ENCODE results near the gene SQOR. TPM values are rescaled to one million over a fixed set of nuclear protein-coding genes. Genes with fewer than 3 reads are reported as not detected.
A peak's percentile ranks its signal among the peaks of the same experiment; 100 is the strongest.

SQOR gene
- polyA plus RNA-seq, 3 donors = 78.9 to 292 (median 232) TPM

GRCh38 chr15:45684533-45684932 lies 49.7 kb downstream of the SQOR start:
- Histone ChIP-seq H3K4me3 (replicated peaks in 1 of 3; ENCODE audit: low read depth in 2 of 3, low read length in 3 of 3) (no peak overlapping the region), H3K36me3 (replicated peaks in 1 of 2; ENCODE audit: control insufficient read depth in 1 of 2, insufficient read depth in 2 of 2, low read length in 2 of 2) (peaks cover 91 to 98% of the 10 kb centered on the region in 2 donors), H2AFZ (ENCODE audit: insufficient read depth, low read depth, low read length, poor library complexity, severe bottlenecking) (no peak overlapping the region), H3K27ac (ENCODE audit: low read depth in 1 of 2, low read length in 2 of 2) (no peak overlapping the region), H3K4me2 (replicated peaks; ENCODE audit: extremely low read depth, low read length, poor library complexity, severe bottlenecking) (no peak overlapping the region), H3K9ac (ENCODE audit: insufficient read depth, low read length, poor library complexity, severe bottlenecking) (no peak overlapping the region), H3K27me3 (ENCODE audit: control insufficient read depth in 2 of 2, insufficient read depth in 2 of 2, low read length in 2 of 2) (no peaks in the 10 kb centered on the region), H3K4me1 (ENCODE audit: control insufficient read depth in 1 of 2, insufficient read depth in 2 of 2, low read length in 2 of 2) (no peaks in the 10 kb centered on the region), H3K79me2 (ENCODE audit: insufficient read depth, low read length) (no peaks in the 10 kb centered on the region), H4K20me1 (ENCODE audit: insufficient read depth, low read length) (peaks cover 38% of the 10 kb centered on the region), H3K9me3 (replicated peaks in 1 of 2; ENCODE audit: control insufficient read depth in 1 of 2, insufficient read depth in 1 of 2, low read length in 2 of 2) (no peaks in the 10 kb centered on the region)
- Mint-ChIP-seq H3K27me3 (ENCODE audit: low read depth in 3 of 3) (no peaks in the 10 kb centered on the region), H3K9me3 (no peaks in the 10 kb centered on the region), H3K4me3 (no peak overlapping the region), H3K27ac (peak overlapping the region in 2 of 7 donors; percentile 1 to 46), H3K4me1 (no peaks in the 10 kb centered on the region), H3K36me3 (peaks cover 83 to 93% of the 10 kb centered on the region in 2 donors)
- no peak for TF ChIP-seq CTCF (IDR thresholded peaks at IDR 0.05)
- no peak for DNase-seq
- intact Hi-C loops (cut with micrococcal nuclease) = no loop called here
- WGBS (ENCODE audit: insufficient coverage) = no CpG with 5 or more reads among the region's 2 CpGs

- Histone ChIP-seq H3K4me1 (ENCODE audit: control insufficient read depth in 1 of 2, insufficient read depth in 2 of 2, low read length in 2 of 2) (no peaks in the 10 kb centered on the region), H3K4me3 (replicated peaks in 1 of 3; ENCODE audit: low read depth in 2 of 3, low read length in 3 of 3) (no peak overlapping the region), H3K36me3 (replicated peaks in 1 of 2; ENCODE audit: control insufficient read depth in 1 of 2, insufficient read depth in 2 of 2, low read length in 2 of 2) (peaks cover 87 to 98% of the 10 kb centered on the region in 2 donors), H3K79me2 (ENCODE audit: insufficient read depth, low read length) (no peaks in the 10 kb centered on the region), H3K9ac (ENCODE audit: insufficient read depth, low read length, poor library complexity, severe bottlenecking) (no peak overlapping the region), H3K4me2 (replicated peaks; ENCODE audit: extremely low read depth, low read length, poor library complexity, severe bottlenecking) (no peak overlapping the region), H3K9me3 (replicated peaks in 1 of 2; ENCODE audit: control insufficient read depth in 1 of 2, insufficient read depth in 1 of 2, low read length in 2 of 2) (no peaks in the 10 kb centered on the region), H4K20me1 (ENCODE audit: insufficient read depth, low read length) (peaks cover 3% of the 10 kb centered on the region), H2AFZ (ENCODE audit: insufficient read depth, low read depth, low read length, poor library complexity, severe bottlenecking) (no peak overlapping the region), H3K27me3 (ENCODE audit: control insufficient read depth in 2 of 2, insufficient read depth in 2 of 2, low read length in 2 of 2) (no peaks in the 10 kb centered on the region), H3K27ac (ENCODE audit: low read depth in 1 of 2, low read length in 2 of 2) (no peak overlapping the region)
- no peak for TF ChIP-seq CTCF (IDR thresholded peaks at IDR 0.05)
- peaks cover 81 to 95% of the 10 kb centered on the region in 2 donors for H3K36me3 Mint-ChIP-seq
- H3K27ac Mint-ChIP-seq = no peak overlapping the region
- intact Hi-C loops (cut with micrococcal nuclease) = no loop called here
- no peaks in the 10 kb centered on the region for H3K27me3 Mint-ChIP-seq (ENCODE audit: low read depth in 3 of 3)
- H3K4me1 Mint-ChIP-seq = no peaks in the 10 kb centered on the region
- H3K9me3 Mint-ChIP-seq = no peaks in the 10 kb centered on the region
- H3K4me3 Mint-ChIP-seq = no peak overlapping the region
- WGBS (ENCODE audit: insufficient coverage) = 100% methylated on average over 3 of the region's 4 CpGs
- DNase-seq = no peak
Observed at GRCh38 chr15:45689616-45690015, 54.8 kb downstream of the SQOR start.
